DMS 273 (cell line): ENCODE data around the gene ATP8B2.
A peak's percentile ranks its signal among the peaks of the same experiment; 100 is the strongest.
"Not testable (repeated sequence)": the region's sequence is repeated elsewhere in the genome, so short reads cannot be mapped to it uniquely, and the experiment has no call there.

Source experiments
- DNase-seq: peaks from one replicate; lab custom pipeline; 2025; ENCODE audit not compliant: unreplicated experiment; lab: John Stamatoyannopoulos, UW

Gene ATP8B2

DNA sequence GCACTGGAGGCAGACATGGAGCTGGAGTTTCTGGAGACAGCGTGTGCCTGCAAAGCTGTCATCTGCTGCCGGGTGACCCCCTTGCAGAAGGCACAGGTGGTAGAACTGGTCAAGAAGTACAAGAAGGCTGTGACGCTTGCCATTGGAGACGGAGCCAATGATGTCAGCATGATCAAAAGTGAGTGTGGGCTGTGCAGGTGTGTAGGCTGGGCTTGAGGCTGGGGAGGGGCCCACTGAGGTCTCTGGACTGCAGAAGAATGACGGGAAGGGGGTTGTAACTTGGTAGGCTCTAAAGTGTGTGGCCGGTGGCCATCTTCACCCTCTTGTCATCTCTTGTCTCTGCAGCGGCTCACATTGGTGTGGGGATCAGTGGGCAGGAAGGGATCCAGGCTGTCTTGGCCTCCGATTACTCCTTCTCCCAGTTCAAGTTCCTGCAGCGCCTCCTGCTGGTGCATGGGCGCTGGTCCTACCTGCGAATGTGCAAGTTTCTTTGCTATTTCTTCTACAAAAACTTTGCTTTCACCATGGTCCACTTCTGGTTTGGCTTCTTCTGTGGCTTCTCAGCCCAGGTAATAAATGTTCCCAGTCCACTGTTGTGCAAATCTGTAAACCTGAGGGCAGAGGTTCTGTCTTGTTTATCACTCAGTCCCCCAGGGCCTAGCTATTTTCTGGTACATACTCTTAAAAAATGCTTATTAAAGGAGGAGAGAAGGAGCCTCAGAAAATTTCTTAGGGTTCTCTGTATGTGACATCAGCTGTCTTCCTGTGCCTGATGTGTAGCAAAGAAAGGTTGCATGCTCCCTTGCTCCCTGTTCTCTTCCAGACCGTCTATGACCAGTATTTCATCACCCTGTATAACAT lies 19.9 kb downstream of the ATP8B2 start:
- DNase-seq = peak; percentile 78

GRCh38 chr1:154346276-154346917 lies 21.1 kb downstream of the ATP8B2 start:
- no peak for DNase-seq

DNA sequence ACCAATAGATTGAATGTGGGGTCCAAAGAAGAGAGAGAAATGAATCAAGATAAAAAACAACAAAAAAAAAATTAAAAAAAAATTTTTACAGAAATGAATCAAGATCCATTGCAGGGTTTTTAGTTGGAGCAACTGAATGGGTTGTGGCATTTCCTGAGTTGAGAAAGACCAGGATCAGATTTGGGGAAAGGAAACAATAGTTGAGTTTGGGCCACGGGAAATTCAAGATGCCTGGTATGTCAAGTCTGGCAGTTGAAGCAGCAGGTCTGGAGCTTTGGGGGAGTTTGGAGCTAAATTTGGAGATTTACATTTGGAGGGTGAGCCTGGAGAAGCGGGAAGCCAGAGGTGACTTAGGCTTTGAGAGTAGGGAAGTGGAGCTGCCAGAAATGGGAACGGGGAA lies 22.6 kb downstream of the ATP8B2 start:
- DNase-seq = no peak

- peak; percentile 39 for DNase-seq
These were observed 23.2 kb downstream of the ATP8B2 start for GRCh38 chr1:154348429-154349076.

GRCh38 chr1:154349121-154349520 lies 23.8 kb downstream of the ATP8B2 start:
- peak; percentile 53 for DNase-seq

DNA sequence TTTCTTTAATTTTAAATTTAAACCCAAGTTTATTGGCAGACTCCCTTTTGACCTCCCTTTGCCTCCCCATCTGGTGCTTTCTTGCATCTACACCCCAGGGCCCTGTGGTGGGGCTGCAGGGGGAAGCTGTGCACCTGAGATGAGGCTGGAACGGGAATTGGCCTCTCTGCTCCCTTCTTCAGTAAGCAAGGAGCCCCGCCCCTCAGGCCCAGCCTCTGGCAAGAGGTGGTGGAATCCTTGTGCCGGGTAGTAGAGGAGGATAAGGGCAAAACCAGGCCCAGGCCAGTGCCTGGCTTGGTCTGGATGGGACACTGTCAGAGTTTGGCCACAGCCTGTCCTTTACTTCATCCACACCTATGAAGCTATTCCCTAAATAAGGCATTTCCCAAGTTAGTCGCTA lies 25.1 kb downstream of the ATP8B2 start:
- peak; percentile 47 for DNase-seq

GRCh38 chr1:154351363-154352068 lies 26.2 kb downstream of the ATP8B2 start:
- DNase-seq = peak; percentile 87

DNA sequence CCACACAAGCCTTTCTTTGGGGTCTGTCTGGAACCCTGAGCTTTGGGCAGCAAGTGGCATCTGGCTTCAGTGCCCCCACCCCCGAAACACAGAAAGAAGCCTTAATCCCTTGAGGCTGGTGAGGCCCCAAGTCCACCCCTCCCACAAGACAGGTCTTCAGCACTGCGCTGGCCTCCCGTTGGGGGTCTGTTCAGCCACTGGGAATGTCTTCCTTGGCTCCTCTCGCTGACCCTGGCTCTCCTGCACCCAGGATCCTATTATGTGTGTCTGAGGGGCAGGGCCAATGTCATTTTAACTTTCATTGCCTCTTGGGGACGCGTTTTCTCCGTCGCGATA lies 26.9 kb downstream of the ATP8B2 start:
- no peak for DNase-seq

DNA sequence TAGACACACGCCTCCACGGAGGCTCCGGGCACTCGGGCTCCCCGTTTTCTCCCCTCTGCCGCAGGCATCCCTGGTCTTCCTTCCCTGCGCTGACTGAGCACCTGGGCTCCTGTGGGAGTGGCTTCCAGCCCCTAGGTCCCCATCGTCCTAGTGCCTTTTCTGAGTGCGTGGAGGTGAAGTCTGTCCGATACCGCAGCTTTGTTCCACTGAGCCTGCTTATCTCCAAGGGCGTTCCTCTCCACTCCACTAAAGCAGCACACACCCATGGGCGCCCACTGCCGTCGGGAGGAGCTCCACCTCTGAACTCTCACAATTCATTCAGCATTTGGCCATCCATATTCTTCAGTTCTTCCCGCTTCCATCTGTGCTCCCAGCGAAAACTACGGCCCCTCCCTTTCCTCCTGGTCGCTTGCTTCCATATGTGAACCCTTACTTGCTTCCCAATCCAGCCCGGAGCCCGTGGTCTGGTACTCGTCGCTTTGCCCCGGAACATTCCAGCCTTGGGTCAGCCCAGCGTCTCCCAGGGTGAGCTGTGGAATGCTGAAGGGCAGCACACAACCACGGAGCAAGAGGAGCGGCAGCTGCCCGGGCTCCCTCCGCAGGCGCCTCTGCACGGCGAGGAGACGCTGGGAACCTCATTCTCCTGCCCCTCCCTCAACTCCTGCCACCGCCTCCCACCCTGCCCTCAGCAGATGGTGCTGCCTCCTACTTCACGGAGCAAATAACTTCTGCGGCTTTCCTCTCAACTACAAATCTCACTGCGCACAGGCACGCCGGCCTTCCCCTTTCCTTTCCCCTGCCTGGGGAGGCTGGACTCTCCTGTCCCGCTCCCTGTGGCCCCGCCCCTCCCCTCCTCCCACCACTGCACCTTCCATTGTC lies 27.5 kb downstream of the ATP8B2 start:
- peak; percentile 94 for DNase-seq

DNA sequence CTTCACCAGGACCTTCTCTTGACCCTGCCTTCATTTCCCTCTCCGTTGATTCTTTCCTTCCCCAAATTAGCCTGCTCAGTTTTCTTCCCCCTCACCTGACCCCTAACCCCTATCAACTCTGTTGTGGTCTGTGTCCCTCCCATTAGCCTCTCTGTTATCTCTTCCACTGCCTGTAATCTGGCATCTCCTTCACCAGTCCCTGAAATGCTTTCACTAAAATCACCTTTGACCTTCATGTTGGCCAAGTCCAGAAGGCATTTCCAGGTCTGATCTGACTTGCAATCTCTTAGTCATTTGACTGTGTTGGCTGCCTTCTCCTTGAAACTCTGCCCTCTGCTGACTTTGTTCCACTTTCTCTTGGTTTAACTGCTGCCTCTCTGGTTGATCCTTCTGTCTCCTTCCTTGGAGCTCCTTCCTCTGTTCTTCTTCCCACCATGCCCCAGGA lies 28.2 kb downstream of the ATP8B2 start:
- peak; percentile 65 for DNase-seq

- DNase-seq = no peak
These were observed 28.6 kb downstream of the ATP8B2 start for GRCh38 chr1:154353966-154354365.

DNA sequence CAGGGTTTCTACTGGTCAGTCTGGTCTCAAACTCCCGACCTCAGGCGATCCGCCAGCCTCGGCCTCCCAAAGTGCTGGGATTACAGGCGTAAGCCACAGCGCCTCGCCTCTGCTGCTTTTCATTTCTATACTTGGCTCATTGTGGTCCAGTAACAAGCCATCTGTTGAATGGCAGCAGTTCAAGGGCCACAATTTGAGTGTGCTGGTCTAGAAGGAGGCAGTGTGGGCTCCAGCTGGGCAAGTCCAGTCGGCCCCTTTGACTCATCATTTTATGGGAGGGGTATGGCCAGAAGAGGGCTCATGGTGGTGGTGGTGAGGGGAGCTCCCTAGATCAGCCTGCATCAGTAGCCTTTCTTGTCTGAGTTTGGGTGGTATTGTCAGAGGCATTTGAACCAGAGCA lies 33.2 kb downstream of the ATP8B2 start:
- DNase-seq = no peak

- DNase-seq = no peak
These were observed 35.0 kb downstream of the ATP8B2 start for GRCh38 chr1:154360288-154360687.

- not testable (repeated sequence) for DNase-seq
These were observed 35.6 kb downstream of the ATP8B2 start for GRCh38 chr1:154360881-154361280.

GRCh38 chr1:154361357-154361756 lies 36.0 kb downstream of the ATP8B2 start:
- DNase-seq = no peak

DNA sequence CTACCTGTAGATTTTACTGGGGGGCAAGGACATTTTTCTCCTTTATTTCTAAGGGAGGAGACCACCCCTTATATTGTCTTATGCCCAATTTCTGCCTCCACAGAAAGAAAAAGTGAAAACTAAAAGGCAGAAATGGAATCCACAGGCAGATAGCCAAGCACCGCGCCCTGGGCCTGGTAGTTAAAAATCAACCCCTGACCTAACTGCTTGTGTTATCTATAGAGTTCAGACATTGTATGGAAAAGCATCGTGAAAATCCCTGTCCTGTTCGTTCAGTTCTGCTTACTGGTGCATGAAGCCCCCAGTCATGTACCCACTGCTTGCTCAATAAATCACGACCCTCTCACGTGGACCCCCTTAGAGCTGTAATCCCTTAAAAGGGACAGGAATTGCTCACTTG lies 46.1 kb downstream of the ATP8B2 start:
- no peak for DNase-seq

DNA sequence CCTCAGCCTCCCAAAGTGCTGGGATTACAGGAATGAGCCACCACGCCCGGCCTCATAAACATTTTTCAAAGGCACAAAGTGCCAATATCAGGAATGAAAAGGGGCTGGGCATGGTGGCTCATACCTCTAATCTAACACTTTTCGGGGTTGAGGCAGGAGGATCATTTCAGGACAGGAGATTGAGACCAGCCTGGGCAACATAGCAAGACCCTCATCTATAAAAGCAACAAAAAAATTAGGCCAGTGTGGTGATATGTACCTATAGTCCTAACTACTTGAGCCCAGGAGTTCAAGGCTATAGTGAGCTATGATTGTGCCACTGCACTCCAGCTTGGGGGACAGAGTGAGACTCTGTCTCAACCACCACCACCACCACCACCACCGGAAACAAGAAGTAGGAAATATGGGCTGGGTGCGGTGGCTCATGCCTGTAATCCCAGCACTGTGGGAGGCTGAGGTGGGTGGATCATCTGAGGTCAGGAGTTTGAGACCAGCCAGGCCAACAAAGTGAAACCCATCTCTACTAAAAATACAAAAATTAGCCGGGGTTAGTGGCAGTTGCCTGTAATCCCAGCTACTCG lies 48.5 kb downstream of the ATP8B2 start:
- DNase-seq = not testable (repeated sequence)

GRCh38 chr1:154379301-154379700 lies 54.0 kb downstream of the ATP8B2 start:
- DNase-seq = no peak

DNA sequence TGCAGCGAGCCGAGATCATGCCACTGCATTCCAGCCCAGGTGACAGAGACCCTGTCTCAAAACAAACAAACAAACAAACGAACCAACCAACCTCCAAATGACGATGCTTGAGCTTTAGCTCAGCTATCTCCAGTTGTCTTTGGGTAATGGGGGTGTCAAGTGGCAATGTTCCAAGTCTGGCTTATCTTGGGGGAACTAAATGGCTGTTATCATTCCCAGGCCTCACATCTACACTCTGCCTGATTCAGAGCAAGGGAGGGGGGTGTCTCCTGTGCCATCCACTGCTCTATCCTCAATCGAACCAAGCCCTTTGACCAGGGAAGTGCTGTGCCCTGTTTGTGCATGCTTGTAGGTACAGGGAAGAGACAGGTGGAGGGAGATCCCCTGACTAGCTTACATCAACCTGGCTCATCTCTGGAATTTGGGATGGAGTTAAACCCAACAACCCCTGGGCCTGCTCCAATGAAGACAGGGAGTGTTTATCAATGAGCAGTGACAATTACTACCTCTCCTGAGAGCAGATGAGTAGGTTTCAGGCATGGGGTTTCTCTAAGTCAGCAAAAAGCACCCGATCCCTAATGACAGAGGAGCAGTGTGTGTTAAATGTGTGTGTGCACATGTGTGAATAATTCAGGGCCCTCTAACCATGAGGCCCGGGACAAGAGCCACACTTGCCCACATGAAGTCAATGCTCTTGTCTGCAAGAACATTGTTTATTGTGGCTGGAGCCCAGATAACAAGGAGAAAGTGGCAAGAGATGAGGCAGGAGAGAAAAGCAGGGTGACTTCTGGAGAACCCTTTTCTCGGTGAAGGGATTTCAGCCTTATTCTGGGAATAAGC lies 59.5 kb downstream of the ATP8B2 start:
- DNase-seq = no peak
